K562 (cell line): ENCODE measurements around the gene RABGAP1L. TPM values are rescaled to one million over a fixed set of nuclear protein-coding genes. Genes with fewer than 3 reads are reported as not detected.
"Not testable (repeated sequence)": the region's sequence is repeated elsewhere in the genome, so short reads cannot be mapped to it uniquely, and the experiment has no call there.

Experiments
- ATAC-seq: fragments of 200-7000 bp; cut with Tn5 transposase; 3 replicates; pipeline ENCODE4 v1.9.1; 2020; ENCODE audit warnings: moderate library complexity
- BruUV-seq: library from RNA; stranded (reverse); fragments of 400-500 nt; replicated peaks from 2 replicates; lab custom pipeline; 2021; lab: Mats Ljungman, UMichigan
- CTCF ChIA-PET: fragments of 300-600 bp; formaldehyde crosslinking; extraction: SDS; loops from one replicate; lab custom pipeline; 2021; ENCODE audit warnings: low intra/inter-chr PET ratio; lab: Yijun Ruan, JAX
- POLR2A ChIA-PET: fragments of 300-600, 350-650 bp; sonication (Branson Sonifier 250); formaldehyde crosslinking; extraction: SDS; loops from one replicate; lab custom pipeline; 2021; ENCODE audit warnings: antibody characterized with exemption, inconsistent platforms; lab: Yijun Ruan, JAX
- DNase-seq, 4 experiments: peaks; one replicate each; pipeline versions ENCODE4 v3.0.0 to v3.0.0-alpha.2; 2011 to 2018; ENCODE audit warnings: low spot score in 3 of 4, mixed read lengths in 3 of 4; ENCODE audit errors: extremely low read depth in 1 of 4
- FAIRE-seq: peaks from 2 replicates; lab custom pipeline; 2011; peaks lifted over from hg19 to GRCh38; lab: Jason Lieb, UNC
- H2AFZ ChIP-seq: 2 replicates; pipeline ENCODE4 v1.6.0; 2011; ENCODE audit warnings: low read depth, low read length, control low read depth, inconsistent platforms
- H3K27ac ChIP-seq: fragments of 200-600 bp; 3 replicates; pipeline ENCODE4 v1.8.0; 2011; ENCODE audit warnings: low read depth, mild to moderate bottlenecking, control low read depth, inconsistent platforms, low read length, moderate library complexity, mixed read lengths; ENCODE audit errors: extremely low read depth
- H3K27me3 ChIP-seq, 2 experiments: fragments of 300-600 bp in 1 of 2; 2 replicates in 1 of 2; 3 replicates in 1 of 2; pipeline versions ENCODE4 v1.6.0 to v1.8.0; 2011; ENCODE audit warnings: inconsistent platforms in 2 of 2, low read length in 2 of 2, mild to moderate bottlenecking in 1 of 2, mixed read lengths in 1 of 2, moderate library complexity in 1 of 2; ENCODE audit not compliant: control insufficient read depth in 2 of 2, insufficient read depth in 2 of 2
- H3K36me3 ChIP-seq: fragments of 300-600 bp; 3 replicates; pipeline ENCODE4 v1.8.0; 2011; ENCODE audit warnings: mild to moderate bottlenecking, low read length, inconsistent platforms; ENCODE audit not compliant: control insufficient read depth, insufficient read depth
- H3K4me1 ChIP-seq, 2 experiments: fragments of 200-600 bp in 1 of 2; replicated peaks in 1 of 2; 2 replicates in 1 of 2; 3 replicates in 1 of 2; pipeline versions ENCODE4 v1.5.1 to v1.8.0; 2011; ENCODE audit warnings: inconsistent platforms in 2 of 2, low read length in 2 of 2, mild to moderate bottlenecking in 1 of 2, mixed read lengths in 1 of 2, moderate library complexity in 1 of 2; ENCODE audit not compliant: control insufficient read depth in 2 of 2, insufficient read depth in 2 of 2
- H3K4me2 ChIP-seq: 2 replicates; pipeline ENCODE4 v1.6.1; 2011; ENCODE audit warnings: low read length, control low read depth, inconsistent platforms, mixed read lengths; ENCODE audit not compliant: insufficient read depth
- H3K4me3 ChIP-seq: fragments of 200-600 bp; sonication (generic), shearing (Covaris generic); 2 replicates; pipeline ENCODE4 v1.5.1; 2016; ENCODE audit warnings: control low read depth, inconsistent platforms
- H3K79me2 ChIP-seq: fragments of 200-600 bp; 3 replicates; pipeline ENCODE4 v1.8.0; 2011; ENCODE audit warnings: low read length, inconsistent platforms; ENCODE audit not compliant: control insufficient read depth, insufficient read depth
- H3K9ac ChIP-seq, 2 experiments: 2 replicates each; pipeline versions ENCODE4 v1.6.0 to v1.6.1; 2011; ENCODE audit warnings: low read depth in 2 of 2, low read length in 2 of 2, control low read depth in 1 of 2, inconsistent platforms in 1 of 2, mild to moderate bottlenecking in 1 of 2, mixed read lengths in 1 of 2; ENCODE audit not compliant: insufficient read depth in 1 of 2
- H3K9me1 ChIP-seq: one replicate; pipeline ENCODE4 v1.6.0; 2011; ENCODE audit warnings: inconsistent platforms, mild to moderate bottlenecking, low read length, moderate library complexity; ENCODE audit not compliant: control insufficient read depth, insufficient read depth
- H3K9me3 ChIP-seq: replicated peaks from 2 replicates; pipeline ENCODE4 v1.5.1; 2011; ENCODE audit warnings: low read depth, low read length, inconsistent platforms; ENCODE audit not compliant: control insufficient read depth, insufficient read depth
- H4K20me1 ChIP-seq: replicated peaks from 2 replicates; pipeline ENCODE4 v1.6.1; 2011; ENCODE audit warnings: low read length, inconsistent platforms, mixed read lengths; ENCODE audit not compliant: control insufficient read depth, insufficient read depth
- PHB2 ChIP-seq: fragments of 450-650 bp; IDR thresholded peaks from 2 replicates; pipeline ENCODE4 v1.6.1; 2017; ENCODE audit warnings: low read depth
- ZNF146 ChIP-seq: IDR thresholded peaks from one replicate; pipeline ENCODE4 v1.6.1; 2018; ENCODE audit warnings: missing compliant biosample characterization; ENCODE audit not compliant: unreplicated experiment
- ZNF23 ChIP-seq: fragments of 250-450 bp; sonication (Bioruptor Pico); IDR thresholded peaks from 2 replicates; pipeline ENCODE4 v1.4.0; 2020; ENCODE audit warnings: mild to moderate bottlenecking
- ZNF644 ChIP-seq: fragments of 200-800 bp; sonication (Bioruptor generic); IDR thresholded peaks from 2 replicates; pipeline ENCODE4 v1.6.1; 2016; ENCODE audit warnings: low read depth, missing genetic modification characterization, missing compliant biosample characterization
- WGBS: fragments of 100-300 bp; shearing (Covaris generic); methylation state at CpG from one replicate; pipeline ENCODE4 v1.1.6; 2016; ENCODE audit warnings: low coverage, mixed read lengths; ENCODE audit not compliant: insufficient coverage; ENCODE audit errors: missing lambda C conversion rate; 5-methylcytosine and 5-hydroxymethylcytosine counted together
- in situ Hi-C: fragments of 300-500 bp; cut with MboI; formaldehyde crosslinking; loops from 4 replicates; pipeline ENCODE4 v1.15.0; 2018; ENCODE audit warnings: inconsistent platforms, mixed read lengths
- intact Hi-C: fragments of 100-400 bp; cut with micrococcal nuclease; formaldehyde crosslinking; loops from 2 replicates; pipeline ENCODE4 v1.14.2; 2022
- polyA plus RNA-seq, 8 experiments: library from polyadenylated mRNA; depleted of rRNA in 4 of 8; stranded (reverse) in 5 of 8; unstranded in 3 of 8; fragments of >200 nt; fragmentation: Nextera tagmentation in 2 of 8; fragmentation: Illumina TruSeq in 1 of 8; extraction: Ambion mirVana in 2 of 8; extraction: Trizol in 1 of 8; gene quantifications; 2 replicates each; pipeline versions ENCODE4 v1.2.1 to v1.2.3, GENCODE V29; 2011 to 2014; ENCODE audit warnings: inconsistent platforms in 1 of 8, missing spikeins in 1 of 8
- total RNA-seq, 7 experiments: library from RNA; depleted of rRNA in 6 of 7; stranded (reverse); fragments of >200 nt in 6 of 7; fragmentation: Illumina TruSeq in 2 of 7; extraction: Trizol in 2 of 7; gene quantifications; 2 replicates each; pipeline versions ENCODE4 v1.2.1 to v1.2.3, GENCODE V29; 2011 to 2021; ENCODE audit warnings: low replicate concordance in 1 of 7
- TF ChIP-seq, protein P1 (sequence below): fragments of 250-450 bp; sonication (Bioruptor Pico); IDR thresholded peaks from 2 replicates; pipeline ENCODE4 v1.4.0; 2020
- TF ChIP-seq, protein P2 (sequence below): fragments of 250-450 bp; sonication (Bioruptor Pico); IDR thresholded peaks from 2 replicates; pipeline ENCODE4 v1.8.0; 2021; ENCODE audit warnings: borderline replicate concordance, mild to moderate bottlenecking, moderate library complexity; ENCODE audit not compliant: poor library complexity, severe bottlenecking
- TF ChIP-seq, protein P3 (sequence below): fragments of 450-650 bp; IDR thresholded peaks from 2 replicates; pipeline ENCODE4 v1.6.1; 2016; ENCODE audit warnings: borderline replicate concordance

RABGAP1L gene
- total and polyA plus RNA-seq, 9 of the 15 experiments (the other 6 are each of a cell fraction or from before 2014, with no cell fraction given), result 16.5 to 44.9 (median 26.7) TPM

DNA sequence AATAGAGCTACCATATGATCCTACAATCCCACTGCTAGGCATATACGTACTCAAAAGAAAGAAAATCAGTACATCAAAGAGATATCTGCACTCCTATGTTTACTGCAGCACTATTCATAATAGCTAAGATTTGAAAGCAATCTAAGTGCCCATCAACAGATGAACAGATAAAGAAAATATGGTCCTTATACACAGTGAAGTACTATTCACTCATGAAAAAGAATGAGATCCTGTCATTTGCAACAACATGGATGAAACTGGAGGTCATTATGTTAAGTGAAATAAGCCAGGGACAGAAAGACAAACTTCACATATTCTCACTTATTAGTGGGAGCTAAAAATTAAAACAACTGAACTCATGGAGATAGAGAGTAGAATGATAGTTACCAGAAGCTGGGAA lies 37.0 kb upstream of the RABGAP1L start:
- H3K4me2 ChIP-seq, H3K36me3 ChIP-seq, H3K4me3 ChIP-seq, H4K20me1 ChIP-seq, H3K9me1 ChIP-seq, H3K9me3 ChIP-seq, POLR2A ChIA-PET, FAIRE-seq, BruUV-seq, H3K79me2 ChIP-seq, CTCF ChIA-PET, H2AFZ ChIP-seq, H3K27me3 ChIP-seq, intact Hi-C loops, ATAC-seq, H3K9ac ChIP-seq, DNase-seq, H3K4me1 ChIP-seq, H3K27ac ChIP-seq: not testable (repeated sequence)
- in situ Hi-C loops, result loop anchor here (5.0 kb wide), 1 partner anchor 75 kb away; no protein-coding TSS in a partner anchor
- WGBS, result 28% methylated on average over 1 of the region's 1 CpG
- TF ChIP-seq ZNF146 (CRISPR knock-in tag), result peak; percentile 81

DNA sequence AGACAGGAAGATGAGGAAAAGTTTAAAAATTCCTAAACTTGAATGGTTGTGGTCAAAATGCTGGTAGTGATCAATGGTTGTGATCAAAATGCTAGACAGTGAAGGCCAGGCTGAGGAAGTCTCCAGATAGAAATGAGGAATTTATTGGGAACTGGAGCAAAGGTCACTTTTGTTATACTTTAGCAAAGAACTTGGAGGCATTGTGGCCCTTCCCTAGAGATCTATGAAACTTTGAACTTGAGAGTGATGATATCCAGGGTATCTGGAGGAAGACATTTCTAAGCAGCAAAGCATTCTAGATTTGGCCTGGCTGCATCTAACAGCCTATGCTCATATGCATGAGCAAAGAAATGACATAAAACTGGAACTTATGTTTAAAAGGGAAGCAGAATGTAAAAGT lies 35.5 kb upstream of the RABGAP1L start:
- Histone ChIP-seq H3K9me1 (no peaks in the 10 kb centered on the region), H4K20me1 (no peaks in the 10 kb centered on the region), H3K36me3 (no peaks in the 10 kb centered on the region), H3K27me3 (no peaks in the 10 kb centered on the region; a peak in 1 of 5 replicates), H3K27ac (no peak overlapping the region), H3K9ac (no peak overlapping the region), H3K4me3 (no peak overlapping the region), H3K79me2 (no peaks in the 10 kb centered on the region), H3K4me2 (no peak overlapping the region), H2AFZ (no peak overlapping the region), H3K4me1 (no peaks in the 10 kb centered on the region), H3K9me3 (no peaks in the 10 kb centered on the region)
- FAIRE-seq (no peak), DNase-seq (no peak), ATAC-seq (no peak)
- in situ Hi-C loops (loop anchor here (5.0 kb wide), 1 partner anchor 73 kb away; no protein-coding TSS in a partner anchor), intact Hi-C loops (loop anchor here (1.0 kb wide), 1 partner anchor 70 kb away; no protein-coding TSS in a partner anchor)
- ChIA-PET CTCF (no interaction called here), POLR2A (no interaction called here)
- no TSS peak for BruUV-seq
- no peak for TF ChIP-seq ZNF23 (CRISPR knock-in tag)
- no peak for TF ChIP-seq ZNF644
- TF ChIP-seq, protein P1, sequence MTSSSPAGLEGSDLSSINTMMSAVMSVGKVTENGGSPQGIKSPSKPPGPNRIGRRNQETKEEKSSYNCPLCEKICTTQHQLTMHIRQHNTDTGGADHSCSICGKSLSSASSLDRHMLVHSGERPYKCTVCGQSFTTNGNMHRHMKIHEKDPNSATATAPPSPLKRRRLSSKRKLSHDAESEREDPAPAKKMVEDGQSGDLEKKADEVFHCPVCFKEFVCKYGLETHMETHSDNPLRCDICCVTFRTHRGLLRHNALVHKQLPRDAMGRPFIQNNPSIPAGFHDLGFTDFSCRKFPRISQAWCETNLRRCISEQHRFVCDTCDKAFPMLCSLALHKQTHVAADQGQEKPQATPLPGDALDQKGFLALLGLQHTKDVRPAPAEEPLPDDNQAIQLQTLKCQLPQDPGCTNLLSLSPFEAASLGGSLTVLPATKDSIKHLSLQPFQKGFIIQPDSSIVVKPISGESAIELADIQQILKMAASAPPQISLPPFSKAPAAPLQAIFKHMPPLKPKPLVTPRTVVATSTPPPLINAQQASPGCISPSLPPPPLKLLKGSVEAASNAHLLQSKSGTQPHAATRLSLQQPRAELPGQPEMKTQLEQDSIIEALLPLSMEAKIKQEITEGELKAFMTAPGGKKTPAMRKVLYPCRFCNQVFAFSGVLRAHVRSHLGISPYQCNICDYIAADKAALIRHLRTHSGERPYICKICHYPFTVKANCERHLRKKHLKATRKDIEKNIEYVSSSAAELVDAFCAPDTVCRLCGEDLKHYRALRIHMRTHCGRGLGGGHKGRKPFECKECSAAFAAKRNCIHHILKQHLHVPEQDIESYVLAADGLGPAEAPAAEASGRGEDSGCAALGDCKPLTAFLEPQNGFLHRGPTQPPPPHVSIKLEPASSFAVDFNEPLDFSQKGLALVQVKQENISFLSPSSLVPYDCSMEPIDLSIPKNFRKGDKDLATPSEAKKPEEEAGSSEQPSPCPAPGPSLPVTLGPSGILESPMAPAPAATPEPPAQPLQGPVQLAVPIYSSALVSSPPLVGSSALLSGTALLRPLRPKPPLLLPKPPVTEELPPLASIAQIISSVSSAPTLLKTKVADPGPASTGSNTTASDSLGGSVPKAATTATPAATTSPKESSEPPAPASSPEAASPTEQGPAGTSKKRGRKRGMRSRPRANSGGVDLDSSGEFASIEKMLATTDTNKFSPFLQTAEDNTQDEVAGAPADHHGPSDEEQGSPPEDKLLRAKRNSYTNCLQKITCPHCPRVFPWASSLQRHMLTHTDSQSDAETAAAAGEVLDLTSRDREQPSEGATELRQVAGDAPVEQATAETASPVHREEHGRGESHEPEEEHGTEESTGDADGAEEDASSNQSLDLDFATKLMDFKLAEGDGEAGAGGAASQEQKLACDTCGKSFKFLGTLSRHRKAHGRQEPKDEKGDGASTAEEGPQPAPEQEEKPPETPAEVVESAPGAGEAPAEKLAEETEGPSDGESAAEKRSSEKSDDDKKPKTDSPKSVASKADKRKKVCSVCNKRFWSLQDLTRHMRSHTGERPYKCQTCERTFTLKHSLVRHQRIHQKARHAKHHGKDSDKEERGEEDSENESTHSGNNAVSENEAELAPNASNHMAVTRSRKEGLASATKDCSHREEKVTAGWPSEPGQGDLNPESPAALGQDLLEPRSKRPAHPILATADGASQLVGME (CRISPR knock-in tag), result no peak
- TF ChIP-seq, protein P2, sequence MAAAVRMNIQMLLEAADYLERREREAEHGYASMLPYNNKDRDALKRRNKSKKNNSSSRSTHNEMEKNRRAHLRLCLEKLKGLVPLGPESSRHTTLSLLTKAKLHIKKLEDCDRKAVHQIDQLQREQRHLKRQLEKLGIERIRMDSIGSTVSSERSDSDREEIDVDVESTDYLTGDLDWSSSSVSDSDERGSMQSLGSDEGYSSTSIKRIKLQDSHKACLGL (CRISPR knock-in tag), result no peak
- TF ChIP-seq PHB2, result no peak
- TF ChIP-seq, protein P3, sequence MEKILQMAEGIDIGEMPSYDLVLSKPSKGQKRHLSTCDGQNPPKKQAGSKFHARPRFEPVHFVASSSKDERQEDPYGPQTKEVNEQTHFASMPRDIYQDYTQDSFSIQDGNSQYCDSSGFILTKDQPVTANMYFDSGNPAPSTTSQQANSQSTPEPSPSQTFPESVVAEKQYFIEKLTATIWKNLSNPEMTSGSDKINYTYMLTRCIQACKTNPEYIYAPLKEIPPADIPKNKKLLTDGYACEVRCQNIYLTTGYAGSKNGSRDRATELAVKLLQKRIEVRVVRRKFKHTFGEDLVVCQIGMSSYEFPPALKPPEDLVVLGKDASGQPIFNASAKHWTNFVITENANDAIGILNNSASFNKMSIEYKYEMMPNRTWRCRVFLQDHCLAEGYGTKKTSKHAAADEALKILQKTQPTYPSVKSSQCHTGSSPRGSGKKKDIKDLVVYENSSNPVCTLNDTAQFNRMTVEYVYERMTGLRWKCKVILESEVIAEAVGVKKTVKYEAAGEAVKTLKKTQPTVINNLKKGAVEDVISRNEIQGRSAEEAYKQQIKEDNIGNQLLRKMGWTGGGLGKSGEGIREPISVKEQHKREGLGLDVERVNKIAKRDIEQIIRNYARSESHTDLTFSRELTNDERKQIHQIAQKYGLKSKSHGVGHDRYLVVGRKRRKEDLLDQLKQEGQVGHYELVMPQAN, result no peak
